ENCODE data around the gene EFNA5. TPM values are rescaled to one million over a fixed set of nuclear protein-coding genes. Genes with fewer than 3 reads are reported as not detected.

Gene EFNA5
- polyA plus RNA-seq, 1 donor from 2014 or later: 4.2 TPM

DNA sequence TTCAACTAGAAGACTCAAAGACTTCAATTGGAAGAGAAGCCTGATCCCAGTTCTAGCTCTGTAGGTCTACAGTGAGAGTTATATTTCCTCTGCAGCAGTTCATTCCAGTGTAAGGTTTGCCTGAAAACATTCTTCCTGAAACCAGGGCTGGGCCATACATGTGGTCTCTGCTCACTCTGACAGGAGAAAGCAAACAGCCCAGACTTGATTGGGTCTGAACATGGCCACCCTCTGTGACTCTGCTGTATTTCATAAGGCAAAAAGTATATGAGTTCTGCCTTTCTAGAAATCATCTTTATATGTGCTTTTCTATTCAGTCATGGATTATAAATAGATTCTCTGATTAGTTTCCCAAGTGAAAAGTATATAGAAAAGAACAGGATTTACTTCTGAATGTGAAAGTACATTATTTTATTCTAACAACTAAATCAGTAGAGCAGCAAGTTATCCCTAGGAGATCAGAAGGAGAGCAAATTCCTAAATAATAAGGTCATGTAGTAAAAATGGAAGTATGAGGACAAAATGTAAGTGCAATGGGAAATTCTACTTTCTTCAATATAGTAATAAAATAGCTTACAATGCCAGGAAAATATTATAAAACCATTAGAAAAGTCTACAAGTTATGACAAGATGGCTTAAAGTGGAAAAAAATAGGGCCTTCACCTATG lies 144.3 kb downstream of the EFNA5 start:
- Histone ChIP-seq H3K4me2 (ENCODE audit: low read length) (no peak overlapping the region), H3K9ac (ENCODE audit: low read length) (no peak overlapping the region), H3K4me3 (ENCODE audit: low read length) (no peak overlapping the region), H3K79me2 (replicated peaks; ENCODE audit: insufficient read depth, low read length) (peaks cover 13% of the 10 kb centered on the region), H3K9me3 (ENCODE audit: low read length) (no peaks in the 10 kb centered on the region), H3K27me3 (ENCODE audit: insufficient read depth, low read depth, low read length) (no peaks in the 10 kb centered on the region), H3K27ac (ENCODE audit: low read length) (no peak overlapping the region), H3K9me2 (ENCODE audit: insufficient read depth, low read length) (no peaks in the 10 kb centered on the region), H4K20me1 (ENCODE audit: insufficient read depth) (no peaks in the 10 kb centered on the region), H2AFZ (ENCODE audit: low read depth, low read length) (no peak overlapping the region), H3K36me3 (ENCODE audit: insufficient read depth, low read length) (no peaks in the 10 kb centered on the region), H3F3A (ENCODE audit: insufficient read depth, low read length, poor library complexity, severe bottlenecking) (no peaks in the 10 kb centered on the region)
- TF ChIP-seq, protein P1, sequence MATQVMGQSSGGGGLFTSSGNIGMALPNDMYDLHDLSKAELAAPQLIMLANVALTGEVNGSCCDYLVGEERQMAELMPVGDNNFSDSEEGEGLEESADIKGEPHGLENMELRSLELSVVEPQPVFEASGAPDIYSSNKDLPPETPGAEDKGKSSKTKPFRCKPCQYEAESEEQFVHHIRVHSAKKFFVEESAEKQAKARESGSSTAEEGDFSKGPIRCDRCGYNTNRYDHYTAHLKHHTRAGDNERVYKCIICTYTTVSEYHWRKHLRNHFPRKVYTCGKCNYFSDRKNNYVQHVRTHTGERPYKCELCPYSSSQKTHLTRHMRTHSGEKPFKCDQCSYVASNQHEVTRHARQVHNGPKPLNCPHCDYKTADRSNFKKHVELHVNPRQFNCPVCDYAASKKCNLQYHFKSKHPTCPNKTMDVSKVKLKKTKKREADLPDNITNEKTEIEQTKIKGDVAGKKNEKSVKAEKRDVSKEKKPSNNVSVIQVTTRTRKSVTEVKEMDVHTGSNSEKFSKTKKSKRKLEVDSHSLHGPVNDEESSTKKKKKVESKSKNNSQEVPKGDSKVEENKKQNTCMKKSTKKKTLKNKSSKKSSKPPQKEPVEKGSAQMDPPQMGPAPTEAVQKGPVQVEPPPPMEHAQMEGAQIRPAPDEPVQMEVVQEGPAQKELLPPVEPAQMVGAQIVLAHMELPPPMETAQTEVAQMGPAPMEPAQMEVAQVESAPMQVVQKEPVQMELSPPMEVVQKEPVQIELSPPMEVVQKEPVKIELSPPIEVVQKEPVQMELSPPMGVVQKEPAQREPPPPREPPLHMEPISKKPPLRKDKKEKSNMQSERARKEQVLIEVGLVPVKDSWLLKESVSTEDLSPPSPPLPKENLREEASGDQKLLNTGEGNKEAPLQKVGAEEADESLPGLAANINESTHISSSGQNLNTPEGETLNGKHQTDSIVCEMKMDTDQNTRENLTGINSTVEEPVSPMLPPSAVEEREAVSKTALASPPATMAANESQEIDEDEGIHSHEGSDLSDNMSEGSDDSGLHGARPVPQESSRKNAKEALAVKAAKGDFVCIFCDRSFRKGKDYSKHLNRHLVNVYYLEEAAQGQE (IDR thresholded peaks at IDR 0.05; ENCODE audit: borderline replicate concordance): no peak

DNA sequence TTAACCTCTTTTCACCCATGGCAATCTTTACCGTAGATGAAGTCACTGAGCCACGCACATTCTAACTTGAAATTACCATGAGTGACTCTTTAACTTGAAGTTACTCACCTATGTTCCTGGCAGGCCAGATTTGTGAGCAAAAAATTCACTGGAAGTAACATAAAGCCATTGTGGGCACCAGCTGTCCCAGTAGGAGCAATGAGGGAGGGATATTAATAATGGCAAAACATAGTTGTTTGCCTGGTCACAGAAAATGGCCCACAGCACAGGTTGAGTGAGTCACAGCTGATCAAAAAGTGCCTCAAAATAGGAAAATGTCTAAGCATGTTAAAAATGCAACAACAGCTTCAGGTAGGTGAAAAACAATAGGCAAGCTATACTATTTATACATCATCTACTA lies 146.6 kb downstream of the EFNA5 start:
- H3K36me3 ChIP-seq (ENCODE audit: insufficient read depth, low read length): no peaks in the 10 kb centered on the region
- H2AFZ ChIP-seq (ENCODE audit: low read depth, low read length): no peak overlapping the region
- H3K4me2 ChIP-seq (ENCODE audit: low read length): no peak overlapping the region
- H3K27ac ChIP-seq (ENCODE audit: low read length): no peak overlapping the region
- TF ChIP-seq, protein P2, sequence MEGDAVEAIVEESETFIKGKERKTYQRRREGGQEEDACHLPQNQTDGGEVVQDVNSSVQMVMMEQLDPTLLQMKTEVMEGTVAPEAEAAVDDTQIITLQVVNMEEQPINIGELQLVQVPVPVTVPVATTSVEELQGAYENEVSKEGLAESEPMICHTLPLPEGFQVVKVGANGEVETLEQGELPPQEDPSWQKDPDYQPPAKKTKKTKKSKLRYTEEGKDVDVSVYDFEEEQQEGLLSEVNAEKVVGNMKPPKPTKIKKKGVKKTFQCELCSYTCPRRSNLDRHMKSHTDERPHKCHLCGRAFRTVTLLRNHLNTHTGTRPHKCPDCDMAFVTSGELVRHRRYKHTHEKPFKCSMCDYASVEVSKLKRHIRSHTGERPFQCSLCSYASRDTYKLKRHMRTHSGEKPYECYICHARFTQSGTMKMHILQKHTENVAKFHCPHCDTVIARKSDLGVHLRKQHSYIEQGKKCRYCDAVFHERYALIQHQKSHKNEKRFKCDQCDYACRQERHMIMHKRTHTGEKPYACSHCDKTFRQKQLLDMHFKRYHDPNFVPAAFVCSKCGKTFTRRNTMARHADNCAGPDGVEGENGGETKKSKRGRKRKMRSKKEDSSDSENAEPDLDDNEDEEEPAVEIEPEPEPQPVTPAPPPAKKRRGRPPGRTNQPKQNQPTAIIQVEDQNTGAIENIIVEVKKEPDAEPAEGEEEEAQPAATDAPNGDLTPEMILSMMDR (IDR thresholded peaks at IDR 0.05; ENCODE audit: poor library complexity, severe bottlenecking): no peak
- H4K20me1 ChIP-seq (ENCODE audit: insufficient read depth): no peaks in the 10 kb centered on the region
- H3K9me2 ChIP-seq (ENCODE audit: insufficient read depth, low read length): no peaks in the 10 kb centered on the region
- H3K27me3 ChIP-seq (ENCODE audit: insufficient read depth, low read depth, low read length): no peaks in the 10 kb centered on the region
- H3K9ac ChIP-seq (ENCODE audit: low read length): no peak overlapping the region
- H3K4me3 ChIP-seq (ENCODE audit: low read length): no peak overlapping the region
- peaks cover 16% of the 10 kb centered on the region for H3K79me2 ChIP-seq (replicated peaks; ENCODE audit: insufficient read depth, low read length)
- no peaks in the 10 kb centered on the region for H3F3A ChIP-seq (ENCODE audit: insufficient read depth, low read length, poor library complexity, severe bottlenecking)
- H3K9me3 ChIP-seq (ENCODE audit: low read length): no peaks in the 10 kb centered on the region

DNA sequence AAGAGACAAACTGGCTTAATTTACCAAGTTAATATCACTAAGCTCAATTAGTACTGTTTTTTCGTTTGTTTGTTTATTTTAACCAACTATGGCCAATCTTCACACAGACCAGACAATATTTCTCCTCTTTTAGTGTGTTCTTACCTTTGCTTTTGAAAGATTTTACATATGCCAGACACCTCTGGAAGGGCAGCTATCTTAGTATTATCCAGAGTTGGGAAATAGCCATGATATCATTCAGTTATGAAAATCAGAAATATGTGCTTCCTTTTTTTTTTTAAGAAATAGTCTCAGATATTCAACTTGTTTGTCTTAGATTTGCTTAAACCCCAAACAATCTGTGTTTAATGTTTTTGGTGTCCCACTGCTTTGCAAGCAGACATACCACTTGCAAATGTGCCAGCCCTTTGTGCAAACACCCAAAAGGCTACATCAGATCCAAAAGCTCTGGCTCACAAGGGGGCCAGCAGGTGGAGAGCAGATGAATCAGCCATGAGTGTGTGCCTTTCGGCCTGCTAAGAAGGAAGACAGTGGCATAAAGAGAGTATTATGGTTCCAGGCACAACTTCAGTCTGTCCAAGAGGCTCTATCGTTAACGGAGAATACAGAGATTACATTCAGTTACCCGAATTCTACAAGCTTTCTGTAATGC lies 147.6 kb downstream of the EFNA5 start:
- Histone ChIP-seq H3K27ac (ENCODE audit: low read length) (no peak overlapping the region), H3K9me2 (ENCODE audit: insufficient read depth, low read length) (no peaks in the 10 kb centered on the region), H2AFZ (ENCODE audit: low read depth, low read length) (no peak overlapping the region), H3K79me2 (replicated peaks; ENCODE audit: insufficient read depth, low read length) (peaks cover 14% of the 10 kb centered on the region), H3K36me3 (ENCODE audit: insufficient read depth, low read length) (no peaks in the 10 kb centered on the region), H3K9me3 (ENCODE audit: low read length) (no peaks in the 10 kb centered on the region), H3K4me2 (ENCODE audit: low read length) (no peak overlapping the region), H4K20me1 (ENCODE audit: insufficient read depth) (no peaks in the 10 kb centered on the region), H3K27me3 (ENCODE audit: insufficient read depth, low read depth, low read length) (no peaks in the 10 kb centered on the region), H3K4me3 (ENCODE audit: low read length) (no peak overlapping the region), H3F3A (ENCODE audit: insufficient read depth, low read length, poor library complexity, severe bottlenecking) (no peaks in the 10 kb centered on the region), H3K9ac (ENCODE audit: low read length) (no peak overlapping the region)
- TF ChIP-seq POLR2AphosphoS5 (IDR thresholded peaks at IDR 0.05): no peak
- no peak for TF ChIP-seq EZH2 (IDR thresholded peaks at IDR 0.05; ENCODE audit: borderline replicate concordance, insufficient read depth, low read length, poor library complexity, severe bottlenecking)
- TF ChIP-seq RAD21 (conservative IDR thresholded peaks at IDR 0.05): no peak
- TF ChIP-seq TAF1 (IDR thresholded peaks at IDR 0.05; ENCODE audit: low read depth): no peak
- TF ChIP-seq, protein P1 (IDR thresholded peaks at IDR 0.05; ENCODE audit: borderline replicate concordance): no peak
- TF ChIP-seq, protein P2 (IDR thresholded peaks at IDR 0.05; ENCODE audit: poor library complexity, severe bottlenecking): no peak
- no peak for TF ChIP-seq SMC3 (conservative IDR thresholded peaks at IDR 0.05; ENCODE audit: poor library complexity)
- no peak for TF ChIP-seq MXI1 (conservative IDR thresholded peaks at IDR 0.05; ENCODE audit: poor library complexity, severe bottlenecking)
- no peak for TF ChIP-seq EP300 (conservative IDR thresholded peaks at IDR 0.05; ENCODE audit: poor library complexity, severe bottlenecking)

All from neural cell (in vitro differentiated cells).